ENCODE data around the gene SLC34A3. TPM values are rescaled to one million over a fixed set of nuclear protein-coding genes. Genes with fewer than 3 reads are reported as not detected.
A peak's percentile ranks its signal among the peaks of the same experiment; 100 is the strongest.
"Not testable (repeated sequence)": the region's sequence is repeated elsewhere in the genome, so short reads cannot be mapped to it uniquely, and the experiment has no call there.

The SLC34A3 gene
- total RNA-seq, 1 donor from 2014 or later = not detected

GRCh38 chr9:137237759-137238726 is 7.3 kb downstream of the SLC34A3 start:
- H3K4me1 Mint-ChIP-seq = peaks cover 20% of the 10 kb centered on the region
- peaks cover 4% of the 10 kb centered on the region for H3K27me3 Mint-ChIP-seq (ENCODE audit: low read depth)
- TF ChIP-seq CTCF (conservative IDR thresholded peaks at IDR 0.05) = no peak
- peaks cover 11% of the 10 kb centered on the region for H3K36me3 Mint-ChIP-seq (ENCODE audit: low read depth)
- no peak for DNase-seq (ENCODE audit: low read depth, low spot score)
- H3K4me3 Mint-ChIP-seq = peak overlapping the region; percentile 57
- no peaks in the 10 kb centered on the region for H3K9me3 Mint-ChIP-seq
- no peak overlapping the region for H3K27ac Mint-ChIP-seq (ENCODE audit: unreplicated experiment)

DNA sequence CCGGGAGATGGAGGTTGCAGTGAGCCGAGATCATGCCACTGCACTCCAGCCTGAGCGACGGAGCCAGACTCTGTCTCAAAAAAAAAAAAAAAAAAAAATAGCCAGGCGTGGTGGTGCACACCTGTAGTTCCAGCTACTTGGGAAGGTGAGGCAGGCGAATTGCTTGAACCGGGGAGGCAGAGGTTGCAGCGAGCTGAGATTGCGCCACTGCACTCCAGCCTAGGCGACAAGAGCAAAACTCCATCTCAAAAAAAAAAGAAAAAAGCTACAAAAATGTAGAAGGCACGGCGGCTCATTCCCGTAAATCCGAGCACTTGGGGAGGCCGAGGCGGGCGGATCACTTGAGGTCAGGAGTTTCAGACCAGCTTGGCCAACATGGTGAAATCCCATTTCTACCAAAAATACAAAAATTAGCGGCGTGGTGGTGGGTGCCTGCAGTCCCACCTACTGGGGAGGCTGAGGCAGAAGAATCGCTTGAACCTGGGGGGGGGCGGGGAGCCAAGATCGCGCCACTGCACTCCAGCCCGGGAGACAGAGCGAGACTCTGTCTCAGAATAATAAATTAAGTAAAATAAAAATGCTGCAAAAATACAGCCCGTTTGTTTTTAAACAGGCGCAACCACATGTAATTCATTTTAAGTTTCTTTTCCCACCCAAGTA is 9.0 kb downstream of the SLC34A3 start:
- not testable (repeated sequence) for H3K27ac Mint-ChIP-seq (ENCODE audit: unreplicated experiment); H3K9me3 Mint-ChIP-seq; H3K27me3 Mint-ChIP-seq (ENCODE audit: low read depth); DNase-seq (ENCODE audit: low read depth, low spot score)
- peak overlapping the region; percentile 88 for H3K4me3 Mint-ChIP-seq
- peaks cover 11% of the 10 kb centered on the region for H3K36me3 Mint-ChIP-seq (ENCODE audit: low read depth)
- peaks cover 24% of the 10 kb centered on the region for H3K4me1 Mint-ChIP-seq

DNA sequence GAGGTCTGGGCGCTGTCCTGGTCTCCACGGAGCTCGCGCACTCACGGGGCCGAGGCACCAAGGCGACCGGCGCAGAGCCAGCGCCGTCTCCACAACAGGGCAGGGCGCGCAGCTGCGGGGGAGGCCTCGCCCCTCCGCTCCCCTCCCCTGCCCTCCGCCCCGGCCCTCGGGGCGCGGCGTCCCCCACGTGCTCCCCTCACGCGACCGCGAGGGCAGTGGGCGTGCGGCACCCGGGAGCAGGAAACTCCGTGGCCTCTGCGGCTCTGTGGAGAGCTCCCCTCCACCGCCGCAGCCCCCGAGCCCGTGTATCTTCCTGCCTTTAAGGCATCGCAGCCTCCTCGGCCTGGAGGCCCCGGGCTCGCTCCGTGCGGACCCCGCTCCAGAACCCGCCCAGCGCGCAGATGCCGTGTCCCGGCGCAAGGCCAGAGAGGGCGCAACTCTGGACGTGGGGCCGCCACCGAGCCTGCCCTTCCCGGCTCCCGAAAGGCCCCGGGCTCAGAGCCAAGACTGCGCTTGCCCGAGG is 9.7 kb downstream of the SLC34A3 start:
- no peaks in the 10 kb centered on the region for H3K9me3 Mint-ChIP-seq
- peaks cover 24% of the 10 kb centered on the region for H3K4me1 Mint-ChIP-seq
- H3K36me3 Mint-ChIP-seq (ENCODE audit: low read depth) = peaks cover 11% of the 10 kb centered on the region
- H3K27me3 Mint-ChIP-seq (ENCODE audit: low read depth) = peaks cover 4% of the 10 kb centered on the region
- no peak overlapping the region for H3K27ac Mint-ChIP-seq (ENCODE audit: unreplicated experiment)
- TF ChIP-seq CTCF (conservative IDR thresholded peaks at IDR 0.05) = no peak
- DNase-seq (ENCODE audit: low read depth, low spot score) = no peak
- H3K4me3 Mint-ChIP-seq = peak overlapping the region; percentile 88

DNA sequence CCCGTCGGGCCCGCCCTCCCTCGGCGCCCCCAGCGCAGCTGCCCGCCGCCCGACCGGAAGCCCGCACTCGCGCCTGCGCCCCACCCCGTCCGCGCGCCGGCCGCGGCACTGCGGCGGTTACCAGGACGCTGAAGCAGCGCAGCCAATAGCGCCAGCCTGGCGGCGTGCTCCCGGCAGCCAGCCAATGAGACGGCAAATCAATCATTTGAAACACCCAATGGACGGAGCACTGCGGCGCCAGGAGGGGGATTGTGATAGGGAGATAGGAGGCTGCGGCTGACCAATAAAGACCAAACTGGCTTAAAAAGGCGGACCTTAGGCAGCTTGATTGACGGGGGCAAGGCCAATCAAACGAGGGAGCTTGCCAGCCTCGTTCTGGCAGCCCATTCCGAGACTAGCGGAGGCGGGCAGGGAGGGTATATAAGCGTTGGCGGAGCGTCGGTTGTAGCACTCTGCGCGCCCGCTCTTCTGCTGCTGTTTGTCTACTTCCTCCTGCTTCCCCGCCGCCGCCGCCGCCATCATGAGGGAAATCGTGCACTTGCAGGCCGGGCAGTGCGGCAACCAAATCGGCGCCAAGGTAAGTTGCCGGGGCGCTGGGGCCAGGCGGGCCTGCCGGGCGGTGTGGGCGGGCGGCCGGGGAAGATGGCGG is 10.3 kb downstream of the SLC34A3 start, which contains the start of gene TUBB4B:
Gene TUBB4B (plus strand): TSS at position 447 of the 649 bp plus-strand sequence. CDS start 74 bp downstream, at position 521.
- H3K9me3 Mint-ChIP-seq = no peaks in the 10 kb centered on the region
- peaks cover 24% of the 10 kb centered on the region for H3K4me1 Mint-ChIP-seq
- H3K36me3 Mint-ChIP-seq (ENCODE audit: low read depth) = peaks cover 11% of the 10 kb centered on the region
- H3K4me3 Mint-ChIP-seq = peak within 1 kb of the TSS; percentile 97
- no peak within 1 kb of the TSS for H3K27ac Mint-ChIP-seq (ENCODE audit: unreplicated experiment)
- DNase-seq (ENCODE audit: low read depth, low spot score) = peak; percentile 95
- no peak for TF ChIP-seq CTCF (conservative IDR thresholded peaks at IDR 0.05)
- H3K27me3 Mint-ChIP-seq (ENCODE audit: low read depth) = peaks cover 4% of the 10 kb centered on the region

GRCh38 chr9:137241490-137242268 is 11.0 kb downstream of the SLC34A3 start:
- H3K9me3 Mint-ChIP-seq = no peaks in the 10 kb centered on the region
- peak overlapping the region; percentile 91 for H3K4me3 Mint-ChIP-seq
- no peak for DNase-seq (ENCODE audit: low read depth, low spot score)
- peaks cover 11% of the 10 kb centered on the region for H3K36me3 Mint-ChIP-seq (ENCODE audit: low read depth)
- peaks cover 24% of the 10 kb centered on the region for H3K4me1 Mint-ChIP-seq
- peaks cover 4% of the 10 kb centered on the region for H3K27me3 Mint-ChIP-seq (ENCODE audit: low read depth)
- no peak overlapping the region for H3K27ac Mint-ChIP-seq (ENCODE audit: unreplicated experiment)
- TF ChIP-seq CTCF (conservative IDR thresholded peaks at IDR 0.05) = no peak

All from neural crest cell (in vitro differentiated cells).